HG03457 (cell line): ENCODE measurements around the gene CREB3L1.
"Not testable (repeated sequence)": the region's sequence is repeated elsewhere in the genome, so short reads cannot be mapped to it uniquely, and the experiment has no call there.

Experiments used
- ATAC-seq: cut with Tn5 transposase; IDR thresholded peaks from one replicate; pipeline ENCODE4 v1.9.1; 2021; ENCODE audit warnings: moderate number of reproducible peaks; ENCODE audit not compliant: unreplicated experiment

CREB3L1 gene

DNA sequence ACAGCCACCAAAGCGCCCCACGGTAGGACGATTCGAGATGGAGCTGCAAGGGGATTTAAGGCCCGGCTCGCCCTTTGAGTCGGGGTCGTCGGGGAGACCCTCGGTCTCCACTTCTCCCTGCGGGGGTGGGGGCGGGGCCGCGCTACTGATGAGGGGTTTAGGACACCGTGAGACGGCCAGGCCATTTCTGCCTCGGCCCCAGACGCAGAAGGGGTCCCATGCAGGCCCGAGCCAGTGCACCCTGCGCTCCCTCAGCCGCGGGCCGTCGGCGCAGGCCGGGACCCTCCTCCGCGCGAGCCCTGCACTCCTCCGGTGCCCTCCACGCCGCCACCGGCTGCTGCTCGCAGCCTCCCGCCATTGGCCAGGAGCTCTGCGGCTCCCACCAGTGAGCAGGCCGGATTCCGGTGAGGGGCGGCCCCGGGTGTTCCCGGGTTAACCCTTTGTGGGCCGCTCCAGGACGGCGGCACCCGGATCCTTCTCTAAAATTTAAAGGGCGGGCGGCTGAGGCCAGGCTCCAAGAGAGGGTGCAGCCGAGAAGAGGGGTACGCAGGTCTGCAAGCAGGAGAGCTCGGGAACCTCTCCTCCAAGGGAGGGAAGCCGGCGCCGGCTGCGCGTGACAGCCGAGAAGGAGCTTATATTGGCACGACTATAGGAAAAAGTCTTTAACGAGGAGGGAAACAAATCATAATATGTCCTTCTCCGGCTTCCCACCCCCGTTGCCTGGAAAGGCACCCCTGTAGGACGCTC lies 18.0 kb downstream of the CREB3L1 start:
- ATAC-seq = no peak

DNA sequence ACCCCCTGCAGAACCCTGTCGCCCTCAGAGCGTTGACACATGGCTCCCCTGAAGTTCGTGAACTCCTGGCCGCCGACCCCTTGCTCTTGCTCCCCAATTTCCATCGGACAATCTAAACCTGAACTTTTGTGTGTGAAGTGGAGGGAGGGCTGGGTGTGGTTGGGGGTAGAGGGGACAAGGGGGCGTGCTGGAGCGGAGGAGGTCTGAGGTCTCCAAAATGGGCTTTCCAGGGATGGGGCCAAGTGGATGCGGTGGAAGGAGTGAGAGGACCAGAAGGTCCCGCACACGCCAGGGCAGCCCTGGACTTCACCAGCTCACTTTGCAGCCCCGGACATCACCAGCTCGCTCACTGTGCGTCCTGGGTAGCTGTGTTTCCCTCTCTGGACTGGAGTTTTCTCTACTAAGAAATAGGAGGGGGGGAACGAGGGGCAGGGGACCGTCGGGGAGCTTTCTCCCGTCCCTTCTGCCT lies 18.6 kb downstream of the CREB3L1 start:
- ATAC-seq = no peak

DNA sequence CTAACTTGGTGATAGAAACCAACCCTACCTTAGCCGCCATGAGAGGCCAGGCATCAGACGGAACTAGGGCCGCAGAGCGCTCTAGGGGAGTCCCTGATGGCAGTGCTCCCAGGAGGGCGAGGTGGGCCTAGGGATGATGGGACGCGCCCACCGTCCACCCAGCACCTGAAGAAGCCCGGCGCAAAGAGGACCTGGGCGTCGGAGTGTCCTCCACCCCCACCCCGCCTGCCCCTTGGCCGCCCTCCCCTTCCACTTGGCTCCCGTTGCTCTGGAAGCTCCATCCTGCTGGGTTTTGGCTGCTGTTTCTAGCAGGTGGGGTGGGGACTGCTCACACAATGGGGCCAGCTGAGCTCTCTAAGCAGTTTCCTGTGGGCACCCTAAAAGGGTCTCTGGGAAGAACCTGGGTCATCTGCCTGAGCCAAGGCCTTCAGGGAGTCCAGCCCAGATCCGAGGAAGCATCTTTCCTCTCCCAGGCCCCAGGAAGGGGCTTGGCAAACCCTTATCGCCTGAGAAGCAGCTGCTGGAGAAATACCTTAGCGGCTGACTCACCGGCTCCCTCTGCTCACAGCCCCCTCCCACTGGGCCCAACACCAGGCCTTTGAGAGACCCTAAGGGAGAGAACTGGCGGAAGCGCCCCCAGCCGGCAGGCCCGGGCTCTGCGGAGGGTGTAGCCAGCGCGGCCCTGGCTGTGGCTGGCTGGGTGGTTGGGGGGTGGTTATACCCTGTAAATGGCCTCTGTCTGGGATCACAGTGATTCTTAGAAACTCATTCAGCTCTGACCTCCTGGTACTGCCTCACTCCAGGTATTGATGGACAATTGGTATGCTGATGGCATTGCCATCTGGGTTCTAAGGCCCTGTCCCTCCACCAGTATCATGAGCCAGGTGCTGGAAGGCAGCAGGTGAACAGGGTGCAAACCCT lies 19.3 kb downstream of the CREB3L1 start:
- no peak for ATAC-seq

DNA sequence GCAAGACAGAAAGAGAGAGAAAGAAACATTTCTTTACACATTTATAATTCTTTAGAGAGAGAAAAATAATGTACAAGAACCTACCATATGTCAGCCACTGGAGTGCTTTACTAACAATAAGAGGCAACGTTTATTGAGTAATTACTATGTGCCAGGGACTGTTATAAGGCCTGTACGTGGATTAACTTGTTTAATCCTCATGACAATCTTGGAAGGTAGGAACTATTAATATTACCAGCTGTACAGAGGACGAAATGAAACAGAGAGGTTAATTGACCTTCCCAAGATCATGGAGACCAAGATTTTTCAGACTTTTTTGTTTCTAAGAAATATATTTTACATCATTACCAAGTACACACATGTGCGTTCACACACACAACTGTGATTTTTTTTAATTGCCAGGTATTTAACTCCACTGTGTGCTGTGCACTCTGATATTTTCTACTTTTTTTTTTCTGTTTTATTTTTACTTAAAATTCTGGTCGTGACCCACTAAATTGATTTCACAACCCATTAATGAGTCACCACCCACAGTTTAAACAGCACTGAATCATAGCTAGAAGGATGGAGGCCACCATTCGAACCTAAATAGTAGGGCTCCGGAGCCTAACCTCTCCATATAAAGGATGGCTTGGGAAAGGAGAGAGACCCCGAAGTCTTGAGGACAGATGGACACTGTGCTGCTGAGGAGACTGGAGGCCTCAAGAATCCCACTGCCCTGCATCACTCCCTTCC lies 21.4 kb downstream of the CREB3L1 start:
- no peak for ATAC-seq

DNA sequence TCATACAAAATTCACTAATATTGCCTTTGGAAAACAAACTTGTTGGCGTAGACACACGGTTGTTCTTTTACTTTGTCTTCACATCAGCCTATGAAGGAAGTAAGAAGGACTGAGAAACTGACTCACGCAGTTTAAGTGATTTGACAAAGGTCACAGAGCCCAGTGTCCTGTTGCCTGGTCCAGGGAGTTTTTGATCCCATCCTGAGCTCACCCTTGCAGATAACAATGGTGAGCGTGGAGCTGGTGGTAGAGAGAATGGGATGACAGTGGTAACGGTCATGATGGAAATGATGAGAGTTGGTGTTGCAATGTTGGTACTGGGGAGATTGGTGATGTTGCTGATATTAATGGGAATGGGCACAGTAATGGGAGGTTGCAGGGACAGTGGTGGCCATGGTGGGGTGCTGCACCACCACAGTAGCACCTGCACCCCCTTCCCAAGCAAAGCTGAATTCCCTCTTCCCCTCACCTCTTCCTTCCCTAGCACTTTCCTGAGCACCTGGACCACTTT lies 22.0 kb downstream of the CREB3L1 start:
- ATAC-seq = no peak

DNA sequence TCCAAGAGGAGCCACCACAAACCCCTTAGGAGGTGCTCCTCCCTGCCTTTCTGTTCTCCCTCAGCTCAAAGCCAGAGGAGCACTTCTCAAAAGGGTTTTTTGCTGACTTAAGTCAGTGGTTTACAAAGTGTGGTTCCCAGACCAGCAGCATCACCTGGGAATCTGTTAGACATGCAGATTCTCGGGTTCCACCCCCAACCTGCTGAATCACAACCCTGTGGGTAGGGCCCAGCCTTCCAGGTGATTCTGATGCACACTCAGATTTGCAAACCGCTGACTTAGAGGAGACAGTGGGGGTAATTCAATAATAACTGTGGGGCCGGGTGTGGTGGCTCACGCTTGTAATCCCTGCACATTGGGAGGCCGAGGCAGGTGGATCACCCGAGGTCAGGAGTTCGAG lies 22.8 kb downstream of the CREB3L1 start:
- no peak for ATAC-seq

DNA sequence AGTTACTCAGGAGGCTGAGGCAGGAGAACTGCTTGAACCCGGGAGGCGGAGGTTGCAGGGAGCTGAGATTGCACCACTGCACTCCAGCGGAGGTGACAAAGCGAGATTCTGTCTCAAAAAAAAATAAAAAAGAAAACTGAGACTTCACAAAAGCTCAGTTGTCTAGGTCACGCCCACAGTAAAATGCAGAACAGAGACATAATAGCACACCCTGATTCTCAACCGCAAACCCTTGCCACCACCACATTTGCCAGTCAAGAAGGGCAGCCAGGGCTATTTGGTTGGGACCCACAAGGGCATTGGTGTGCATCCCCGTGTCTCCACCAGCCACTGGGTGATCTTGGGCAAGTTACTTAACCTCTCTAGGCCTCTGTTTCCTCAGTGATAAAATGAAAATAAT lies 25.4 kb downstream of the CREB3L1 start:
- no peak for ATAC-seq

DNA sequence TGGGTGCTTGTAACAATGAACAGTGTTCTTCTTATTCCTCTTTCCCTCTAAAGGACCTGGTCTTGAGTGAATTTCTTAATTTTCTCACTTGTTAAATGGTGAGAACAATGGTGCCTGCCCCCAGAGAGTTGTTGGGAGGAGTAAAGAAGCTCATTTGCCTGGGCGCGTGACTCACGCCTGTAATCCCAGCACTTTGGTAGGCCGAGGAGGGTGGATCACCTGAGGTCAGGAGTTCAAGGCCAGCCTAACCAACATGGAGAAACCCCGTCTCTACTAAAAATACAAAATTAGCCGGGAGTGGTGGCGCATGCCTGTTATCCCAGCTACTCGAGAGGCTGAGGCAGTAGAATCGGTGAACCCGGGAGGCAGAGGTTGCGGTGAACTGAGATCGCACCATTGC lies 26.6 kb downstream of the CREB3L1 start:
- not testable (repeated sequence) for ATAC-seq

DNA sequence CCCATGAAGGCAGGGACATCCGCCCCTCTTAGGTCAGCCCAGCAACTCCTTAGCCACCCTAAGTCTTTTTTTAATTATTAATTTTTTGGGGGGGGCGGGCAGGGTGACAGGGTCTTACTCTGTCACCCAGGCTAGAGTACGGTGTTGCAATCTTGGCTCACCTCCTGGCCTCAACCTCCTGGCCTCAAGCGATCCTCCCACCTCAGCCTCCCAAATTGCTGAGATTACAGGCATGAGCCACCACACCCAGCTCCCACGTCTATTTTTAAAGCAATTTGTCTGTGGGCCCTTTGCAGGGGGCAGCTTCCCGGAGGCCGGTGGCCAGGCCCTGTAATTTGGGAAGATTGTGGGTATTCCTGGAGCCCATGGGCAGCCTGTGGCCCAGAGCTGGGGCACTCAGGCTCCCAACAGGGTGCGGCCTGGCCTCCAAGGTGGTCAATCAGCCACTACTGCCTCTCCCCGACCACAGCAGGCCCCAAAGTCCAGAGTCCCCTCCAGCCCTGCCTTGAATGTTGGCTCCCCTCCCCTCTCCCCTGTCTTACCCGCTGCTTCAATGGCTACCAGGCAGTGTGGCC lies 27.2 kb downstream of the CREB3L1 start:
- ATAC-seq = no peak

DNA sequence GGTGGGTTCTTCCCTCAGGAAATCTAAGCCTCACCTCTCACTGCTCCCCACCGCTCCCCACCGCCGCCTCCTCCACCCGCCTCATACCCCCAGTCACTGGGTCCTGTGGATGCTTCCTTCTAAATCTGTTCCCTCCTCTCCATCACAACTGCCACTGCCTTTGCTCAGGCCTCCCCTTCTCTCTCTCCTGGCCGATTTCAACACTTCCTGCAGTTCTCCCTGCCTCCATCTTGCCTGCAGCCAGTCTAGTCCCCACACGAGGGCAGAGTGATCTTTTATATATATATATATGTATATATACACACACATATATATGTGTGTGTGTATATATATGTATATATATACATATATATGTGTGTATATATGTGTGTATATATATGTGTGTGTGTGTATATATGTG lies 27.8 kb downstream of the CREB3L1 start:
- no peak for ATAC-seq

DNA sequence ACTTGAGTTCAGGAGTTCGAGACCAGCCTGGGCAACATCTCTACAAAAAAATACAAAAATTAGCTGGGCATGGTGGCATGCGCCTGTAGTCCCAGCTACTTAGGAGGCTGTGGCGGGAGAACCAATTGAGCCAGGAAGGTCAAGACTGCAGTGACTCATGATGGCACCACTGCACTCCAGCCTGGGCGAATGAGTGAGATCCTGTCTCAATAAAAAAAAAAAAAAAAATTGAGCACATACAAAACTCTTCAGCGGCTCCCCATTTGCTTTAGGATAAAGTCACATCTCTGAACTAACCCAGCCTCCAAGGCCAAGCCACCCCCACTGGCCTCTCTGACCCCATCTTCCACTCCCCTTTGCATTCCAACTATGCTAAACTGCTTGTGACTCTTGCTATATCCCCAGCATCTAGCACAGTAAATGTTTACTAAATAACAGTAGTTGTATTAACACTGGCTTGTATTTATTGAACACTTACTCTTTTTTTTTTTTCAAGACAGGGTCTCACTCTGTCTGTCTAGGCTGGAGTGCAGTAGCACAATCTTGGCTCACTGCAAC lies 28.9 kb downstream of the CREB3L1 start:
- ATAC-seq = no peak

DNA sequence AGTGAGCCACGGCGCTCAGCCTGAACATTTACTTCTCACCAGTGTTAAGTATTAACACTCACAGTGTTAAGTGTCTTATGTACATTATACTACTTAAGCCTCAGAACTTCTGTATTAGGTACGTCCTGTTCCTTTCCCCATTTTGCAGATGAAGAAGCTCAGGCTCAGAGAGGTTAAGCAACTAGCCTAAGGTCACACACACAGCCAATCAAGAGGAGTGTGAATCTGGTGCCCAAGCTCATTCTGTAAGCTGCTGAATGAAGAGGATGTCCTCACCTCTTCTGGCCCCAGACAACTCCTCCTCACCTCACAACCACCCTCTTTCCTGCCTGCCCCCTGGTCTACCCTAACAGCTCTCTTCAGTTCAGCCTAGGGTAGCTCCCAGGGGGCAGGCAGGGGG lies 29.9 kb downstream of the CREB3L1 start:
- ATAC-seq = no peak

DNA sequence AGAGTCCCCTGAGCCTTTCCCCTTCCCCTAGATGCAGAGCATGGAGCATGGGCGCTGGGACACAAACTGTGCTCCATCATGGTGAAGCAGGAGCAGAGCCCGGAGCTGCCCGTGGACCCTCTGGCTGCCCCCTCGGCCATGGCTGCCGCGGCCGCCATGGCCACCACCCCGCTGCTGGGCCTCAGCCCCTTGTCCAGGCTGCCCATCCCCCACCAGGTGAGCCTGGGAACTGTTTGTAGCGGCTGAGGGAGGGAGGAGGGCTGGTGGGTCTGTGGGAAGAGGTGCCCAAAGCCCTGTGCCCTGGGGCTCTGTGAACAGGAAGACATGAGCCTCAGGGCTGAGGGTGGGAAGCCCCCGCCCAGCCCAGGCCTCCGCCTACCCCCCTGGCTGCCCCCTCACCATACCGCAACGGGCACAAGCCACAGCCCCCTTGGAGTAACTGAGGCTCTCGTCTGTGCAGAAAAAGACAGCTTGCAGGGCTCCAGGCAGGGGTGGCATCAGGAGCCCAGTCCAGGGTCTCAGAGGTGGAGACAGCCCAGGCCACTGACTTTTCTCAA lies 30.4 kb downstream of the CREB3L1 start:
- no peak for ATAC-seq

DNA sequence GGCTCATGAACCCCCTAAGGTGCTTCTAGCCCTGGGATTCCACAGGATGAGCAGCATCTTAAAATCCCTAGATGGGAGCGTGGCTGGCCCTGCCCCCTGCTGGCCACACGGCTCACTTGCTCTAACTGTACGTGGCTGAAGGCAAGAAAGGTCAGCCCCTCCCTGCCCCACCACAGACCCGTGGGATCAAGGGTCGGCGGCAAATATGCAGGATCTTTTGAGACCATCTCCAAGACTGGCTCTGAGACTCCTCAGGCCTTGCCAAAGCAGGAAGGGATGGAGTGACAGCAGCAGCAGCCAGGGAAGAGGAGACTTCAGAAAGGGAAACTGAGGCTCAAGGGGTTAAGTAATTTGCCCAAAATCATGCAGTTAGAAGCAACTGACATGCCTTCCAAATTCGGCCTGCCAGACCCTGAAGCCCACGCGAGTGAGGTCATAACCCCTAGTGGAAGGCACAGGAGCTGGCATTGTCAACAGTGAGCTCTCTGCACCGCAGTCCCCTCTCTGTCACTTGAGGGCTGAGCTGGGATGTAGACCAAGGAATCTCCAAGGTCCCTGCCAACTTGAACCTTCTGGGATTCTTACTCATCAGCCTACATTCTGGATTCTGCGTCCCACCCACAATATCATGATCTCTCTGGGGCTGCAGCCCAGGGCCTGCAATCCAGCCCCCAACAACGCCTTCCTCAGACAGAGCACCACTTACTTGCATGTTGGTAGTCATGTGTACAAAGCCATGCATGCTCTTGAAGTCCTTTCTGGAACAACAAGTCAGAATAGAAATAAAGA lies 31.4 kb downstream of the CREB3L1 start:
- no peak for ATAC-seq

DNA sequence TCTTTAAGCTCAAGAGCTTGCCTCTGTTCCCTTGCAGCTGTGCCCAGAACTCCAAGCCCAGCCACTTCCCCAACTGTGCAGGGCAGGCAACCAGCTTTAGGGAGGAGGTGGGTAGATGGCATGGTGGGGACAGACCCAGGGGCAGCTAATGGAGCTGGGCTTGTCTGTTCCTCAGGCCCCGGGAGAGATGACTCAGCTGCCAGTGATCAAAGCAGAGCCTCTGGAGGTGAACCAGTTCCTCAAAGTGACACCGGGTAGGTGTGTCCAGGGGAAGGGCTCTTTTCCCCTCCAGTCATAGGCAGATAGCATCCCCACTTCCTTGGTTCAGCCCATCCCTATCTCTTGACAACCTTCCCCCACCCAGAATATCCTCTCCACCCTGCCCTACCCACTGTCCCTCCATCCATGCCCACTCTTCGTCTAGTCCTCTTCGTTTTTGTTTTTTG lies 32.4 kb downstream of the CREB3L1 start:
- no peak for ATAC-seq

DNA sequence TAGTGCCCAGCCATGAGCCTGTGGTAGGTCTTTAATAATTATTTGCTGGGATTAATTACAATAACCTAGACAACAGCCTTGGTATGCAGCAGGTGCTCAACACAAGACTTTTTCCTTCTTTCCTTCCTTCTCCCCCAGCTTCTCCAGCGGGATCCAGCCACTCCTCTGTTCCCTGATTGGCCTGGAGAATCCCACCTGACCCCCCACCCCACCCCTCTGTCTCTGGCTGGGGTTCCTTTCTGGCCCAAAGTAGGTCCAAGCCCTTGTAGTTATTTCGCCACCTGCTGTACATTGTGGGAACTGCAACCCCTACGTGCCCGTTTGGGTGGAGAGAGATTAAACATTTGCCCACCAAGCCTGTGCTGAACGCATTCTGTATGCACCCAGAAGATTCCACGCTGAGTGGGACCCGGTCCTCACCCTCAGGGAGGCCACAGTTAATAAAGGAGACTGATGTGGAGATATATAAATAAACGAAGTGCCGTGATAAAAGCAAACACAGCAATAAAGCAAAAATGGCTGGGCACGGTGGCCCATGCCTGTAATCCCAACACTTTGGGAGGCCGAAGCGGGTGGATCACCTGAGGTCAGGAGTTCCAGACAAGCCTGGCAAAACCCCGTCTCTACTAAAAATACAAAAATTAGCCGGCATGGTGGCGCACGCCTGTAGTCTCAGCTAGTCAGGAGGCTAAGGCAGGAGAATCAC lies 37.7 kb downstream of the CREB3L1 start:
- no peak for ATAC-seq

DNA sequence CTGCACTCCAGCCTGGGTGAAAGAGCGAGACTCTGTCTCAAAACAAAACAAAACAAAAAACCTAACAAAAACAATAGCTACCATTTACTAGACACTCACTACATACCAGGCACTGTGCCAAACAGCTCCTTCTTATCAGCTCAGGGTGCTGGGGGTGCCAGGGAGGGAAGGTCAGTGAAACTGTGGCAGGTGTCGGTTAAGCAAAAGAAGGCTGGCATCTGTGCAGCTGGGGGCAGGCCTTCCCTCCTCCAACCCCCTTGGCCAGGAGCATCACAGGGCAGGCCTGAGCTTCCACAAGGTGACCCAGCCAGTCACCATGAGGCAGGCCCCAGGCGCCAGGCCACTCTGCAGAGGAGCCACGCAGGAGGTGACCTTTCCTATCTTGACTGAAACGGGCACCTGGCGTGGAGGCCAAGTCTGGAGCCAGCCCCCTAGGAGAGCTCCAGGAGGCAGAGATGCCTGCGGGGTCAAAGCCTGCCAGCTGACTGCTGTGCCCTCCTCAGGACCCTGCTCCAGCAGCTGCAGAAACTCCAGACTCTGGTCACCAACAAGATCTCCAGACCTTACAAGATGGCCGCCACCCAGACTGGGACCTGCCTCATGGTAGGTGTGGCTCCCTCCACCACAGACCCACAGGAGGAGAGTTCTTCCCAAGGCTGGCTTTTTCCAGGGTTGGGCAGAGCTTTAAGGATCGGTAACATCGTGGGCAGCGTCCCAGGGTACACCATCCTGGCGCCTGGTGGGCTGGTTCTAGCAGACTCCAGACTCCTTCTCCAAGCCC lies 38.5 kb downstream of the CREB3L1 start:
- ATAC-seq = no peak

DNA sequence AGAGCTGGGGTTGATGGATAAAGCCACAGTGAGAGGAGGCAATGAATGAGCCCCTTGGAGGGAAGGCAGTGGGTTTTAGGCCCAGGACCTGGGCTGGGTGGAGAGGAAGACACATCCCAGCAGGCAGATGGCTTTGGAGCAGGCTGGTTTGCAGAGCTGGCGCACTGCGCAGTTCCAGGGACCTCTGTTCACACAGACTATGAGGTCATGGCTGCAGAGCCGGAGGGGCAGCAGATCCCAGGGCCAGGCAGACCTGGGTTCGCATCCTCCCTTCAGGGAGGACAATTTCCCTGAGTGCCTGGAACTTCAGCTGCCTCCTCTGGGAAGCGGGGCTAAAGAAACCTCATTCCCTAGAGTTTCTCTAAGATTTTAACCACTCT lies 41.6 kb downstream of the CREB3L1 start:
- no peak for ATAC-seq
